ENCODE results near the gene ZNF750. TPM values are rescaled to one million over a fixed set of nuclear protein-coding genes. Genes with fewer than 3 reads are reported as not detected.

ZNF750 gene
- total RNA-seq, 1 donor from 2014 or later, result 0.29 TPM

GRCh38 chr17:82836823-82837357 is 2.9 kb downstream of the ZNF750 start:
- no peak for DNase-seq (ENCODE audit: extremely low read depth, low read depth, low spot score)

GRCh38 chr17:82835766-82836512 is 3.9 kb downstream of the ZNF750 start:
- DNase-seq (ENCODE audit: extremely low read depth, low read depth, low spot score), result no peak

GRCh38 chr17:82835122-82835521 is 4.7 kb downstream of the ZNF750 start:
- DNase-seq (ENCODE audit: extremely low read depth, low read depth, low spot score), result no peak

GRCh38 chr17:82832881-82833475 is 6.8 kb downstream of the ZNF750 start:
- DNase-seq (ENCODE audit: extremely low read depth, low read depth, low spot score), result no peak

GRCh38 chr17:82832411-82832810 is 7.4 kb downstream of the ZNF750 start:
- DNase-seq (ENCODE audit: extremely low read depth, low read depth, low spot score), result no peak

- no peak for DNase-seq (ENCODE audit: extremely low read depth, low read depth, low spot score)
These were observed 8.0 kb downstream of the ZNF750 start for GRCh38 chr17:82831818-82832200.

- no peak for DNase-seq (ENCODE audit: extremely low read depth, low read depth, low spot score)
These were observed 8.6 kb downstream of the ZNF750 start for GRCh38 chr17:82831041-82831817.

- DNase-seq (ENCODE audit: extremely low read depth, low read depth, low spot score), result no peak
These were observed 9.6 kb downstream of the ZNF750 start for GRCh38 chr17:82830249-82830661.

GRCh38 chr17:82828875-82829487 is 10.8 kb downstream of the ZNF750 start:
- DNase-seq (ENCODE audit: extremely low read depth, low read depth, low spot score), result no peak

- no peak for DNase-seq (ENCODE audit: extremely low read depth, low read depth, low spot score)
These were observed 12.9 kb downstream of the ZNF750 start for GRCh38 chr17:82826956-82827355.

- no peak for DNase-seq (ENCODE audit: extremely low read depth, low read depth, low spot score)
These were observed 13.6 kb downstream of the ZNF750 start for GRCh38 chr17:82826211-82826610.

GRCh38 chr17:82825540-82826124 is 14.2 kb downstream of the ZNF750 start:
- no peak for DNase-seq (ENCODE audit: extremely low read depth, low read depth, low spot score)

GRCh38 chr17:82823004-82823403 is 16.8 kb downstream of the ZNF750 start:
- no peak for DNase-seq (ENCODE audit: extremely low read depth, low read depth, low spot score)

GRCh38 chr17:82822281-82822680 is 17.5 kb downstream of the ZNF750 start:
- DNase-seq (ENCODE audit: extremely low read depth, low read depth, low spot score), result no peak

- DNase-seq (ENCODE audit: extremely low read depth, low read depth, low spot score), result no peak
These were observed 18.3 kb downstream of the ZNF750 start for GRCh38 chr17:82821554-82821953.

GRCh38 chr17:82820278-82821251 is 19.3 kb downstream of the ZNF750 start:
- no peak for DNase-seq (ENCODE audit: extremely low read depth, low read depth, low spot score)

GRCh38 chr17:82817947-82818346 is 21.9 kb downstream of the ZNF750 start:
- no peak for DNase-seq (ENCODE audit: extremely low read depth, low read depth, low spot score)

- no peak for DNase-seq (ENCODE audit: extremely low read depth, low read depth, low spot score)
These were observed 23.5 kb downstream of the ZNF750 start for GRCh38 chr17:82816358-82816757.

- no peak for DNase-seq (ENCODE audit: extremely low read depth, low read depth, low spot score)
These were observed 24.0 kb downstream of the ZNF750 start for GRCh38 chr17:82815790-82816305.
